Skeletal muscle satellite cell (primary cell): ENCODE measurements around the gene RFTN1.
"Not testable (repeated sequence)": the region's sequence is repeated elsewhere in the genome, so short reads cannot be mapped to it uniquely, and the experiment has no call there.

Source experiments
- H3K27me3 ChIP-seq: 2 replicates; pipeline ENCODE4 v1.7.0; 2013; ENCODE audit warnings: low read length; ENCODE audit not compliant: control insufficient read depth, insufficient read depth
- H3K36me3 ChIP-seq: 2 replicates; pipeline ENCODE4 v1.7.0; 2013; ENCODE audit warnings: mild to moderate bottlenecking, control low read depth, low read length; ENCODE audit not compliant: insufficient read depth
- H3K4me1 ChIP-seq: 2 replicates; pipeline ENCODE4 v1.7.0; 2013; ENCODE audit warnings: low read length; ENCODE audit not compliant: control insufficient read depth, insufficient read depth
- H3K4me2 ChIP-seq: 2 replicates; pipeline ENCODE4 v1.7.0; 2013; ENCODE audit warnings: mild to moderate bottlenecking, low read length
- H3K4me3 ChIP-seq: 2 replicates; pipeline ENCODE4 v1.7.0; 2013; ENCODE audit warnings: low read length
- H3K9ac ChIP-seq: 2 replicates; pipeline ENCODE4 v1.7.0; 2013; ENCODE audit warnings: mild to moderate bottlenecking, low read depth, low read length, moderate library complexity
- H3K9me3 ChIP-seq: replicated peaks from 2 replicates; pipeline ENCODE4 v1.7.0; 2013; ENCODE audit warnings: mild to moderate bottlenecking, control low read depth, low read length

The RFTN1 gene

GRCh38 chr3:16313886-16314645 is 199.4 kb downstream of the RFTN1 start:
- peaks cover 24% of the 10 kb centered on the region for H3K36me3 ChIP-seq
- H3K9me3 ChIP-seq: no peaks in the 10 kb centered on the region
- H3K27me3 ChIP-seq: no peaks in the 10 kb centered on the region
- no peak overlapping the region for H3K9ac ChIP-seq
- H3K4me3 ChIP-seq: no peak overlapping the region
- H3K4me1 ChIP-seq: peaks cover 9% of the 10 kb centered on the region
- no peak overlapping the region for H3K4me2 ChIP-seq

GRCh38 chr3:16311960-16312451 is 201.5 kb downstream of the RFTN1 start:
- Histone ChIP-seq H3K9me3 (no peaks in the 10 kb centered on the region), H3K9ac (no peak overlapping the region), H3K36me3 (peaks cover 19% of the 10 kb centered on the region), H3K4me3 (no peak overlapping the region), H3K4me2 (no peak overlapping the region), H3K4me1 (peaks cover 9% of the 10 kb centered on the region), H3K27me3 (no peaks in the 10 kb centered on the region)

- not testable (repeated sequence) for H3K4me3 ChIP-seq, H3K4me2 ChIP-seq, H3K36me3 ChIP-seq, H3K9ac ChIP-seq, H3K27me3 ChIP-seq, H3K4me1 ChIP-seq, H3K9me3 ChIP-seq
Observed at GRCh38 chr3:16310486-16310885, 203.0 kb downstream of the RFTN1 start.

GRCh38 chr3:16309558-16309957 is 203.9 kb downstream of the RFTN1 start:
- no peaks in the 10 kb centered on the region for H3K9me3 ChIP-seq
- H3K9ac ChIP-seq: no peak overlapping the region
- no peak overlapping the region for H3K4me3 ChIP-seq
- no peak overlapping the region for H3K4me2 ChIP-seq
- H3K36me3 ChIP-seq: peaks cover 4% of the 10 kb centered on the region
- H3K27me3 ChIP-seq: no peaks in the 10 kb centered on the region
- peaks cover 9% of the 10 kb centered on the region for H3K4me1 ChIP-seq

- Histone ChIP-seq H3K4me3 (no peak overlapping the region), H3K9me3 (no peaks in the 10 kb centered on the region), H3K36me3 (peaks cover under 1% of the 10 kb centered on the region), H3K27me3 (no peaks in the 10 kb centered on the region), H3K4me1 (peaks cover 9% of the 10 kb centered on the region), H3K4me2 (no peak overlapping the region), H3K9ac (no peak overlapping the region)
Observed at GRCh38 chr3:16308727-16309126, 204.8 kb downstream of the RFTN1 start.

- H3K4me1 ChIP-seq: peaks cover 9% of the 10 kb centered on the region
- H3K9me3 ChIP-seq: no peaks in the 10 kb centered on the region
- no peak overlapping the region for H3K9ac ChIP-seq
- no peak overlapping the region for H3K4me2 ChIP-seq
- H3K36me3 ChIP-seq: no peaks in the 10 kb centered on the region
- no peak overlapping the region for H3K4me3 ChIP-seq
- no peaks in the 10 kb centered on the region for H3K27me3 ChIP-seq
Observed at GRCh38 chr3:16307832-16308531, 205.5 kb downstream of the RFTN1 start.

GRCh38 chr3:16305111-16305541 is 208.4 kb downstream of the RFTN1 start:
- Histone ChIP-seq H3K36me3 (no peaks in the 10 kb centered on the region), H3K9ac (no peak overlapping the region), H3K27me3 (no peaks in the 10 kb centered on the region), H3K4me3 (no peak overlapping the region), H3K4me2 (no peak overlapping the region), H3K9me3 (no peaks in the 10 kb centered on the region), H3K4me1 (no peaks in the 10 kb centered on the region)

GRCh38 chr3:16304061-16305010 is 209.2 kb downstream of the RFTN1 start:
- Histone ChIP-seq H3K36me3 (no peaks in the 10 kb centered on the region), H3K4me2 (no peak overlapping the region), H3K4me1 (no peaks in the 10 kb centered on the region), H3K27me3 (no peaks in the 10 kb centered on the region), H3K9me3 (no peaks in the 10 kb centered on the region), H3K4me3 (no peak overlapping the region), H3K9ac (no peak overlapping the region)

- Histone ChIP-seq H3K4me2 (no peak overlapping the region), H3K4me3 (no peak overlapping the region), H3K9ac (no peak overlapping the region), H3K9me3 (no peaks in the 10 kb centered on the region), H3K4me1 (no peaks in the 10 kb centered on the region), H3K36me3 (peaks cover 5% of the 10 kb centered on the region), H3K27me3 (no peaks in the 10 kb centered on the region)
Observed at GRCh38 chr3:16303037-16303575, 210.4 kb downstream of the RFTN1 start.

- no peak overlapping the region for H3K9ac ChIP-seq
- H3K9me3 ChIP-seq: no peaks in the 10 kb centered on the region
- H3K36me3 ChIP-seq: peaks cover 5% of the 10 kb centered on the region
- no peak overlapping the region for H3K4me2 ChIP-seq
- no peaks in the 10 kb centered on the region for H3K4me1 ChIP-seq
- no peaks in the 10 kb centered on the region for H3K27me3 ChIP-seq
- H3K4me3 ChIP-seq: no peak overlapping the region
Observed at GRCh38 chr3:16302082-16302631, 211.3 kb downstream of the RFTN1 start.

GRCh38 chr3:16301507-16301906 is 212.0 kb downstream of the RFTN1 start:
- Histone ChIP-seq H3K9ac (no peak overlapping the region), H3K4me1 (no peaks in the 10 kb centered on the region), H3K4me3 (no peak overlapping the region), H3K27me3 (no peaks in the 10 kb centered on the region), H3K36me3 (peaks cover 5% of the 10 kb centered on the region), H3K4me2 (no peak overlapping the region), H3K9me3 (no peaks in the 10 kb centered on the region)
